OCI-LY3 (cell line): ENCODE measurements around the gene PIGU.

Source experiments
- CTCF ChIP-seq: fragments of 200-600, 300-600 bp; sonication (generic); IDR thresholded peaks from 2 replicates; pipeline ENCODE4 v1.5.1; 2014; ENCODE audit warnings: antibody characterized with exemption, low read length, low read depth
- EZH2phosphoT487 ChIP-seq: fragments of 200-600 bp; shearing (Covaris generic); IDR thresholded peaks from 2 replicates; pipeline ENCODE4 v1.6.1; 2018; ENCODE audit warnings: antibody characterized with exemption, mixed run types, low read depth

- TF ChIP-seq CTCF: no peak
- TF ChIP-seq EZH2phosphoT487: no peak
Measured at GRCh38 chr20:34530342-34530741, 146.6 kb downstream of the PIGU start.
